Psoas muscle (tissue), 8 donors: Measurements from ENCODE around the gene STAB2. TPM values are rescaled to one million over a fixed set of nuclear protein-coding genes. Genes with fewer than 3 reads are reported as not detected.

ENCODE experiments used
- ATAC-seq, 4 donors: fragments of 200-7000 bp; cut with Tn5 transposase; one replicate each; pipeline ENCODE4 v1.9.1; 2020; ENCODE audit warnings: moderate library complexity in 3 of 4, mild to moderate bottlenecking in 2 of 4
- DNase-seq, 2 donors: peaks; one replicate each; pipeline ENCODE4 v3.0.0-alpha.2; 2020
- H3K27ac ChIP-seq: fragments of 200-600 bp; one replicate; pipeline ENCODE4 v1.8.0; 2022
- H3K27me3 ChIP-seq, 3 donors: fragments of 200-600 bp in 1 of 3; one replicate each; pipeline versions ENCODE4 v1.6.1 to v1.8.0; 2013 to 2022; ENCODE audit warnings: low read length in 2 of 3, mild to moderate bottlenecking in 2 of 3, moderate library complexity in 1 of 3; ENCODE audit not compliant: insufficient read depth in 3 of 3
- H3K36me3 ChIP-seq, 2 donors: fragments of 200-600 bp in 1 of 2; one replicate each; pipeline versions ENCODE4 v1.6.1 to v1.8.0; 2013 to 2022; ENCODE audit warnings: low read depth in 1 of 2, mild to moderate bottlenecking in 1 of 2, moderate library complexity in 1 of 2; ENCODE audit not compliant: insufficient read depth in 1 of 2
- H3K4me1 ChIP-seq: fragments of 200-600 bp; one replicate; pipeline ENCODE4 v1.8.0; 2022
- H3K4me3 ChIP-seq: fragments of 200-600 bp; one replicate; pipeline ENCODE4 v1.8.0; 2022; ENCODE audit warnings: mild to moderate bottlenecking
- H3K9me3 ChIP-seq: fragments of 200-600 bp; one replicate; pipeline ENCODE4 v1.8.0; 2022
- CTCF ChIP-seq: fragments of 200-600 bp; IDR thresholded peaks from one replicate; pipeline ENCODE4 v1.8.0; 2022; ENCODE audit warnings: antibody characterized with exemption
- WGBS, 3 donors: extraction: QIAGEN DNeasy Blood & Tissue Kit; methylation state at CpG; one replicate each; pipeline versions ENCODE4 v1.1.6 to v1.1.7; 2013; 5-methylcytosine and 5-hydroxymethylcytosine counted together
- intact Hi-C, 2 donors: fragments of 100-400 bp; cut with DNase I; formaldehyde crosslinking; loops; one replicate each; pipeline versions ENCODE4 v1.11.0 to v1.14.2; 2022
- polyA plus RNA-seq, 3 donors: library from polyadenylated mRNA; stranded (reverse); fragments of 200-250 nt; gene quantifications; one replicate each; pipeline ENCODE4 v1.2.3, GENCODE V29; 2013
- total RNA-seq, 4 donors: library from RNA; stranded (reverse); fragmentation: NEBNext Ultra II Directional in 2 of 4; extraction: Animal tissue kit (Norgen Biotek cat#: 25700) in 2 of 4; gene quantifications; one replicate each; pipeline versions ENCODE4 v1.2.1 to v1.2.4, GENCODE V29; 2021 to 2023
- donor health status: healthy with polysubstance abuse.
- donor health status: DM: no; HTN: no; CAD: no; lungs with moderate emphysema.
- donor health status: Bipolar disorder and iron deficiency.
- donor health status: healthy.
- donor health status: DM: yes; HTN: yes; CAD: no.
- donor health status: DM: no; HTN: no; CAD: no.
- donor health status: DM: no; HTN: no; CAD: no.
- donor health status: DM: yes; HTN: yes; CAD: no.

Gene STAB2
- total and polyA plus RNA-seq, 7 donors = under 0.01 to 0.32 (median 0.06) TPM; not detected in 2

GRCh38 chr12:103743788-103744187, 156.7 kb downstream of the STAB2 start:
- no peak for ATAC-seq
- Histone ChIP-seq H3K27ac (no peak overlapping the region), H3K27me3 (no peaks in the 10 kb centered on the region), H3K36me3 (no peaks in the 10 kb centered on the region), H3K4me1 (no peaks in the 10 kb centered on the region), H3K4me3 (no peak overlapping the region), H3K9me3 (no peaks in the 10 kb centered on the region)
- WGBS, 3 donors = 95 to 96% (median 96%) methylated on average over 3 of the region's 3 CpGs
- intact Hi-C loops = no loop called here
- DNase-seq = no peak
- no peak for TF ChIP-seq CTCF

- TF ChIP-seq CTCF = no peak
- ATAC-seq (no peak), DNase-seq (no peak)
- Histone ChIP-seq H3K27me3 (no peaks in the 10 kb centered on the region), H3K27ac (no peak overlapping the region), H3K9me3 (no peaks in the 10 kb centered on the region), H3K4me3 (no peak overlapping the region), H3K4me1 (no peaks in the 10 kb centered on the region), H3K36me3 (no peaks in the 10 kb centered on the region)
- WGBS, 3 donors = 62 to 73% (median 72%) methylated on average over 2 of the region's 2 CpGs
- intact Hi-C loops = no loop called here
These were observed 158.9 kb downstream of the STAB2 start for GRCh38 chr12:103745962-103746361.

- Histone ChIP-seq H3K4me1 (no peaks in the 10 kb centered on the region), H3K27me3 (no peaks in the 10 kb centered on the region), H3K27ac (no peak overlapping the region), H3K4me3 (no peak overlapping the region), H3K36me3 (no peaks in the 10 kb centered on the region), H3K9me3 (no peaks in the 10 kb centered on the region)
- DNase-seq (no peak), ATAC-seq (no peak)
- intact Hi-C loops = no loop called here
- WGBS, 3 donors = 88 to 95% (median 95%) methylated on average over 2 of the region's 2 CpGs
- TF ChIP-seq CTCF = no peak
These were observed 160.9 kb downstream of the STAB2 start for GRCh38 chr12:103748002-103748401.

GRCh38 chr12:103748875-103749274, 161.8 kb downstream of the STAB2 start:
- Histone ChIP-seq H3K9me3 (no peaks in the 10 kb centered on the region), H3K36me3 (no peaks in the 10 kb centered on the region), H3K27me3 (no peaks in the 10 kb centered on the region), H3K4me3 (no peak overlapping the region), H3K27ac (no peak overlapping the region), H3K4me1 (no peaks in the 10 kb centered on the region)
- TF ChIP-seq CTCF = no peak
- 89 to 90% (median 90%) methylated on average over 12 of the region's 12 CpGs for WGBS, 3 donors
- intact Hi-C loops = no loop called here
- DNase-seq (no peak), ATAC-seq (no peak)

- no peaks in the 10 kb centered on the region for H3K27me3 ChIP-seq
- no peak overlapping the region for H3K27ac ChIP-seq
- 61 to 77% (median 68%) methylated on average over 1 of the region's 1 CpG for WGBS, 3 donors
- H3K9me3 ChIP-seq = no peaks in the 10 kb centered on the region
- H3K4me3 ChIP-seq = no peak overlapping the region
- no peaks in the 10 kb centered on the region for H3K36me3 ChIP-seq
- intact Hi-C loops = no loop called here
- no peak for DNase-seq
- H3K4me1 ChIP-seq = no peaks in the 10 kb centered on the region
- no peak for ATAC-seq
- TF ChIP-seq CTCF = no peak
These were observed 164.1 kb downstream of the STAB2 start for GRCh38 chr12:103751171-103751570.
